GM23248 (cell line): Measurements from ENCODE around the gene SLC35E2B. TPM values are rescaled to one million over a fixed set of nuclear protein-coding genes. Genes with fewer than 3 reads are reported as not detected.
"Not testable (repeated sequence)": the region's sequence is repeated elsewhere in the genome, so short reads cannot be mapped to it uniquely, and the experiment has no call there.

ENCODE experiments used
- DNase-seq: peaks from one replicate; pipeline ENCODE4 v3.0.0-alpha.2; 2015
- H2AFZ ChIP-seq: fragments of 200-600 bp; sonication (generic); 2 replicates; pipeline ENCODE4 v1.6.1; 2016; ENCODE audit warnings: antibody characterized with exemption
- H3F3A ChIP-seq: fragments of 200-600 bp; sonication (generic); 2 replicates; pipeline ENCODE4 v1.6.1; 2016; ENCODE audit warnings: mild to moderate bottlenecking, antibody characterized with exemption, mixed run types; ENCODE audit not compliant: insufficient read depth
- H3K27ac ChIP-seq: fragments of 200-600 bp; sonication (generic); 2 replicates; pipeline ENCODE4 v1.5.1; 2016; ENCODE audit warnings: mild to moderate bottlenecking
- H3K27me3 ChIP-seq: fragments of 200-600 bp; sonication (generic); replicated peaks from 2 replicates; pipeline ENCODE4 v1.6.1; 2016; ENCODE audit warnings: mild to moderate bottlenecking; ENCODE audit not compliant: insufficient read depth
- H3K36me3 ChIP-seq: fragments of 200-600 bp; sonication (generic); 2 replicates; pipeline ENCODE4 v1.6.1; 2016; ENCODE audit warnings: low read depth, mild to moderate bottlenecking
- H3K4me1 ChIP-seq: fragments of 200-600 bp; sonication (generic); 2 replicates; pipeline ENCODE4 v1.6.1; 2016; ENCODE audit warnings: mild to moderate bottlenecking; ENCODE audit not compliant: insufficient read depth
- H3K4me2 ChIP-seq: fragments of 200-600 bp; sonication (generic); one replicate; pipeline ENCODE4 v1.6.1; 2016; ENCODE audit warnings: mild to moderate bottlenecking; ENCODE audit not compliant: unreplicated experiment
- H3K4me3 ChIP-seq: fragments of 200-600 bp; sonication (generic); 2 replicates; pipeline ENCODE4 v1.5.1; 2016; ENCODE audit warnings: mild to moderate bottlenecking
- H3K79me2 ChIP-seq: fragments of 200-600 bp; sonication (generic); 2 replicates; pipeline ENCODE4 v1.6.1; 2016; ENCODE audit warnings: mild to moderate bottlenecking; ENCODE audit not compliant: insufficient read depth
- H3K9ac ChIP-seq: fragments of 200-600 bp; sonication (generic); 2 replicates; pipeline ENCODE4 v1.6.1; 2016; ENCODE audit warnings: mild to moderate bottlenecking
- H3K9me2 ChIP-seq: fragments of 200-600 bp; sonication (generic); 2 replicates; pipeline ENCODE4 v1.6.1; 2016; ENCODE audit warnings: mixed run types, mild to moderate bottlenecking, moderate library complexity; ENCODE audit not compliant: insufficient read depth
- H3K9me3 ChIP-seq: fragments of 200-600 bp; sonication (generic); one replicate; pipeline ENCODE4 v1.6.1; 2017; ENCODE audit warnings: low read depth
- H4K20me1 ChIP-seq: fragments of 200-600 bp; sonication (generic); 2 replicates; pipeline ENCODE4 v1.6.0; 2016; ENCODE audit not compliant: insufficient read depth
- EZH2 ChIP-seq: fragments of 200-600 bp; sonication (generic); IDR thresholded peaks from 2 replicates; pipeline ENCODE4 v1.6.1; 2018; ENCODE audit warnings: antibody characterized with exemption, mild to moderate bottlenecking; ENCODE audit not compliant: insufficient read depth, poor library complexity, severe bottlenecking
- EZH2phosphoT487 ChIP-seq: fragments of 200-600 bp; sonication (generic); IDR thresholded peaks from 2 replicates; pipeline ENCODE4 v1.6.1; 2018; ENCODE audit warnings: antibody characterized with exemption, moderate library complexity, mild to moderate bottlenecking, low read depth; ENCODE audit not compliant: insufficient read depth
- WGBS, 2 experiments: methylation state at CpG; one replicate each; pipeline ENCODE4 v1.1.6; 2015 to 2017; ENCODE audit warnings: low lambda C conversion rate in 2 of 2, low coverage in 1 of 2; ENCODE audit errors: missing lambda C conversion rate in 2 of 2; 5-methylcytosine and 5-hydroxymethylcytosine counted together
- in situ Hi-C: fragments of 300-500 bp; cut with MboI; formaldehyde crosslinking; loops from 2 replicates; pipeline ENCODE4 v1.15.0; 2020
- polyA plus RNA-seq: library from polyadenylated mRNA; unstranded; fragments of >200 nt; fragmentation: Nextera tagmentation; extraction: Ambion mirVana; gene quantifications from 2 replicates; pipeline ENCODE4 v1.2.1, GENCODE V29; 2016
- total RNA-seq: library from RNA; depleted of rRNA; stranded (reverse); fragments of >200 nt; shearing (Covaris generic); gene quantifications from 2 replicates; pipeline ENCODE4 v1.2.3, GENCODE V29; 2014

The SLC35E2B gene
- total and polyA plus RNA-seq, 2 experiments from 2014 or later, result 23.4 to 32.5 TPM

DNA sequence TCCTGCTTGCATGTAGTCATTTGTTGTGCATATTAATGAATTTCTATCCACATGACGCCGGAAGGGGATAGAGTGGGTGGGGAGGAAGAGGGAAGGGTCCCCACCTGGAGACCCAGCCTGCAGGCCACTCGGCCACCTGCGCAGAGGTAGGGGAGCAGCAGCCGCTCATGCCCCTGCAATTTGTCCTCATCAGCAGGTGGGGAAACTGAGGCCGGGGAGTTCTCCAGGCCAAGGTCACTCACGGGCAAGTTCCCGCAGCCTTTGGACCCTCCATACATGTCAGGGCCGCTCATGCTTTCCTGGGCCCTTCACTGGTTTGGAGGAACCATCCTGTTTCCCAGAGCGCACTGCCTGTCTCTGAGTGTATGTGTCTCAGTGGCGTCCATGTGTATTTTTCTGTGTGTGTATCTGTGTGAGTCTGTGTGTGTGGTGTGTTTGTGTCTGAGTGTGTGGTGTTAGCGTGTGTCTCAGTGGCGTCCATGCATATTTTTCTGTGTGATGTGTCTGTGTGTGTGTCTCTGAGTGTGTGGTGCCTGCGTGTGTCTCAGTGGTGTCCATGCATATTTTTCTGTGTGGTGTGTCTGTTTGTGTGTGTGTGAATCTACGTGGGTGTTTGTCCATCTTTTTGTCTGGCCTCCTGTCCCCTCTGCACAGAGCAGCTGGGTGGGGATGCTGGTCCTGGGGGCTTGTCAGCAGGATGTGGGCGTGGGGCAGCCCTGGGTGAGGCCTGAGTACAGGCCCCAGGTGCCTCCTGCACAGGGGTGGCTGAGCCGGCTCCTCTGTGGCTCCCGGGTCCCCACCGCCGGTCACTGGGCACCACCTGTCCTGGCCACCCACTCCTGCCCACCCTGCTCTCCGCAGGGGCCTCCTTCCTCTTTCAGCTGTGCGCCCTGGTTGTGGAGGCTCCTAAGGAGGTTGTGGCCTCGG, 4.1 kb upstream of the SLC35E2B start:
- in situ Hi-C loops, H3K79me2 ChIP-seq, H3K9ac ChIP-seq, H3K4me3 ChIP-seq, H3K4me1 ChIP-seq, H3K9me3 ChIP-seq, H3F3A ChIP-seq, H3K27me3 ChIP-seq, H2AFZ ChIP-seq, H3K36me3 ChIP-seq, DNase-seq, H3K27ac ChIP-seq, H3K4me2 ChIP-seq, H4K20me1 ChIP-seq, H3K9me2 ChIP-seq: not testable (repeated sequence)
- 88 to 90% methylated on average over 16 to 17 of the region's 23 CpGs for WGBS, 2 experiments

DNA sequence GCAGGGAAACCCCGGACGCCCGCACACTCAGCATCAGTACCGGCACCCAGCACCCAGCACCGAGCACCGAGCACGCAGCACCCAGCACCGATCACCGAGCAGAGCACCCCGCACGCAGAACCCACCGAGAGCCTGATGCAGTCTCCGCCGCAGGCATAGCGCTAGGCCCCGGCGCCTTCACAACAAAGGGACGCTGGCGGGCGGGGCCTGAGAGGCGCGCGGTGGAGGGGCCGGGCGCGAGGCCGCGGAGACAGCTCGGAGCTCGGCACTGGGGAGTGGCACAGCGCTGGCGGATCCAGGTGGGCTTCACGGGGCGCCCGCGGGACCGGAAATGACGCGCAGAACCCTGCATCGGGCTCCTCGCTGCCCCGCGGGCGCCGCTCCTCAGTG, 276 bp downstream of the SLC35E2B start:
- H3K9me2 ChIP-seq, H3F3A ChIP-seq, in situ Hi-C loops, H3K9me3 ChIP-seq, H3K4me2 ChIP-seq, H3K36me3 ChIP-seq, H3K4me1 ChIP-seq, H3K27me3 ChIP-seq, H4K20me1 ChIP-seq: not testable (repeated sequence)
- peak; percentile 84 for DNase-seq
- peak overlapping the region; percentile 85 for H3K27ac ChIP-seq
- peak overlapping the region; percentile 55 for H2AFZ ChIP-seq
- 1% methylated on average over 27 to 33 of the region's 45 CpGs for WGBS, 2 experiments
- H3K9ac ChIP-seq, result peak overlapping the region; percentile 80
- peak overlapping the region; percentile 74 for H3K4me3 ChIP-seq
- peaks cover 29% of the 10 kb centered on the region for H3K79me2 ChIP-seq

- H3K4me1 ChIP-seq, H4K20me1 ChIP-seq, H3K9me3 ChIP-seq, H3K36me3 ChIP-seq, H3F3A ChIP-seq, H3K27me3 ChIP-seq, H3K27ac ChIP-seq, H3K9me2 ChIP-seq, DNase-seq, H2AFZ ChIP-seq, in situ Hi-C loops: not testable (repeated sequence)
- 0% methylated on average over 2 to 3 of the region's 16 CpGs for WGBS, 2 experiments
- Histone ChIP-seq H3K4me3 (peak overlapping the region; percentile 69), H3K79me2 (peaks cover 37% of the 10 kb centered on the region), H3K4me2 (peak overlapping the region; percentile 89), H3K9ac (peak overlapping the region; percentile 65)
These were observed 1.2 kb downstream of the SLC35E2B start for GRCh38 chr1:1691443-1691842.

GRCh38 chr1:1689526-1689925, 3.1 kb downstream of the SLC35E2B start:
- H3K4me3 ChIP-seq, H3K9me2 ChIP-seq, DNase-seq, H3K4me2 ChIP-seq, in situ Hi-C loops, H2AFZ ChIP-seq, H3F3A ChIP-seq, H3K4me1 ChIP-seq, H3K9ac ChIP-seq, H3K27ac ChIP-seq, H4K20me1 ChIP-seq, H3K9me3 ChIP-seq, H3K27me3 ChIP-seq, H3K36me3 ChIP-seq: not testable (repeated sequence)
- peaks cover 53% of the 10 kb centered on the region for H3K79me2 ChIP-seq
- WGBS, 2 experiments, result 86 to 92% methylated on average over 7 of the region's 7 CpGs

GRCh38 chr1:1687846-1688245, 4.7 kb downstream of the SLC35E2B start:
- H3K27ac ChIP-seq, result no peak overlapping the region
- H3K79me2 ChIP-seq, result peaks cover 70% of the 10 kb centered on the region
- no peaks in the 10 kb centered on the region for H3K9me3 ChIP-seq
- no peak for DNase-seq
- no peak overlapping the region for H3K4me2 ChIP-seq
- H3F3A ChIP-seq, result no peaks in the 10 kb centered on the region
- H4K20me1 ChIP-seq, result no peaks in the 10 kb centered on the region
- H3K27me3 ChIP-seq, result no peaks in the 10 kb centered on the region
- H3K4me3 ChIP-seq, result no peak overlapping the region
- WGBS, 2 experiments, result 92 to 93% methylated on average over 9 of the region's 9 CpGs
- no peak overlapping the region for H3K9ac ChIP-seq
- no peak overlapping the region for H2AFZ ChIP-seq
- TF ChIP-seq EZH2phosphoT487, result no peak
- no peak for TF ChIP-seq EZH2
- H3K36me3 ChIP-seq, result no peaks in the 10 kb centered on the region
- H3K9me2 ChIP-seq, result no peaks in the 10 kb centered on the region
- in situ Hi-C loops, result no loop called here
- H3K4me1 ChIP-seq, result peaks cover 9% of the 10 kb centered on the region
